HCT116 (cell line): ENCODE data around the gene FAM13A. TPM values are rescaled to one million over a fixed set of nuclear protein-coding genes. Genes with fewer than 3 reads are reported as not detected.

Experiments
- ATAC-seq: fragments of 200-7000 bp; cut with Tn5 transposase; 2 replicates; pipeline ENCODE4 v1.9.1; 2020; ENCODE audit warnings: mild to moderate bottlenecking, moderate library complexity
- BruUV-seq: library from RNA; stranded (reverse); fragments of 400-500 nt; replicated peaks from 2 replicates; lab custom pipeline; 2021; lab: Mats Ljungman, UMichigan
- CTCF ChIA-PET: fragments of 300-600 bp; sonication (Branson Sonifier 250); formaldehyde crosslinking; loops from one replicate; lab custom pipeline; 2021; ENCODE audit warnings: antibody characterized with exemption; lab: Charles Lee
- POLR2A ChIA-PET: fragments of 300-600, 350-600 bp; sonication (Branson Sonifier 250); formaldehyde crosslinking; loops from one replicate; lab custom pipeline; 2021; ENCODE audit warnings: antibody characterized with exemption; lab: Charles Lee
- RAD21 ChIA-PET, 2 experiments: fragments of 300-600 bp; sonication (Branson Sonifier 250); formaldehyde crosslinking; loops; one replicate each; lab custom pipeline; 2023; ENCODE audit warnings: low total read pairs in 2 of 2; ENCODE audit not compliant: uncharacterized antibody in 2 of 2, unreplicated experiment in 2 of 2, low non-redundant PET in 1 of 2; lab: Charles Lee
- DNase-seq: peaks from one replicate; pipeline ENCODE4 v3.0.0-alpha.2; 2010; ENCODE audit warnings: low read depth, low spot score
- H2AFZ ChIP-seq: fragments of 200-600 bp; shearing (Covaris generic), sonication (generic); 2 replicates; pipeline ENCODE4 v1.6.1; 2017; ENCODE audit warnings: low read depth, mixed run types, mixed read lengths, antibody characterized with exemption, low read length; ENCODE audit not compliant: poor library complexity, severe bottlenecking
- H3K27ac ChIP-seq: 2 replicates; pipeline ENCODE4 v1.5.1; 2012; ENCODE audit warnings: low read depth, low read length
- H3K27me3 ChIP-seq: fragments of 200-600 bp; sonication (generic); 2 replicates; pipeline ENCODE4 v1.6.1; 2016; ENCODE audit warnings: mixed run types, low read length, mixed read lengths; ENCODE audit not compliant: insufficient read depth
- H3K36me3 ChIP-seq, 2 experiments: fragments of 200-500 bp in 1 of 2; fragments of 200-600 bp in 1 of 2; sonication (Bioruptor generic) in 1 of 2; sonication (generic) in 1 of 2; 2 replicates each; pipeline versions ENCODE4 v1.5.1 to v1.6.1; 2014 to 2016; ENCODE audit warnings: low read length in 2 of 2, inconsistent platforms in 1 of 2, mixed read lengths in 1 of 2, mixed run types in 1 of 2; ENCODE audit not compliant: insufficient read depth in 2 of 2, control insufficient read depth in 1 of 2
- H3K4me1 ChIP-seq, 2 experiments: fragments of 200-600 bp in 1 of 2; sonication (generic) in 1 of 2; 2 replicates each; pipeline versions ENCODE4 v1.5.1 to v1.6.1; 2012 to 2017; ENCODE audit warnings: low read length in 2 of 2, inconsistent platforms in 1 of 2, mild to moderate bottlenecking in 1 of 2, mixed read lengths in 1 of 2, mixed run types in 1 of 2, moderate library complexity in 1 of 2; ENCODE audit not compliant: insufficient read depth in 2 of 2, control insufficient read depth in 1 of 2
- H3K4me2 ChIP-seq: fragments of 200-600 bp; sonication (generic); 2 replicates; pipeline ENCODE4 v1.6.1; 2017; ENCODE audit warnings: mixed run types, low read length, mixed read lengths
- H3K4me3 ChIP-seq, 2 experiments: fragments of 200-600 bp in 1 of 2; sonication (generic) in 1 of 2; replicated peaks in 1 of 2; 2 replicates each; pipeline ENCODE4 v1.5.1; 2011 to 2016; ENCODE audit warnings: low read length in 2 of 2, control low read depth in 1 of 2, low read depth in 1 of 2, mild to moderate bottlenecking in 1 of 2, mixed read lengths in 1 of 2, mixed run types in 1 of 2
- H3K79me2 ChIP-seq: fragments of 200-600 bp; sonication (generic); 2 replicates; pipeline ENCODE4 v1.6.1; 2017; ENCODE audit warnings: mild to moderate bottlenecking, mixed run types, low read length, moderate library complexity, mixed read lengths; ENCODE audit not compliant: insufficient read depth
- H3K9ac ChIP-seq: fragments of 200-600 bp; sonication (generic); 2 replicates; pipeline ENCODE4 v1.6.1; 2016; ENCODE audit warnings: low read length, mixed read lengths
- H3K9me2 ChIP-seq: fragments of 200-600 bp; sonication (generic), shearing (Covaris generic); 2 replicates; pipeline ENCODE4 v1.6.1; 2017; ENCODE audit warnings: mixed run types, mild to moderate bottlenecking, moderate library complexity; ENCODE audit not compliant: insufficient read depth
- H3K9me3 ChIP-seq, 2 experiments: fragments of 200-500 bp in 1 of 2; fragments of 200-600 bp in 1 of 2; sonication (Bioruptor generic) in 1 of 2; sonication (generic) in 1 of 2; 2 replicates each; pipeline ENCODE4 v1.6.1; 2014 to 2017; ENCODE audit warnings: low read length in 2 of 2, mixed read lengths in 2 of 2, inconsistent platforms in 1 of 2, low read depth in 1 of 2, mild to moderate bottlenecking in 1 of 2, mixed run types in 1 of 2, moderate library complexity in 1 of 2; ENCODE audit not compliant: control insufficient read depth in 1 of 2, insufficient read depth in 1 of 2
- H4K20me1 ChIP-seq: fragments of 200-600 bp; sonication (generic), shearing (Covaris generic); 2 replicates; pipeline ENCODE4 v1.6.1; 2017; ENCODE audit warnings: mixed run types, mild to moderate bottlenecking, moderate library complexity; ENCODE audit not compliant: insufficient read depth
- CEBPB ChIP-seq: IDR thresholded peaks from 2 replicates; pipeline ENCODE4 v1.6.1; 2012; ENCODE audit warnings: low read depth
- ELF1 ChIP-seq: IDR thresholded peaks from 2 replicates; pipeline ENCODE4 v1.6.1; 2012; ENCODE audit warnings: low read depth, borderline replicate concordance
- EZH2phosphoT487 ChIP-seq: fragments of 200-600 bp; IDR thresholded peaks from 2 replicates; pipeline ENCODE4 v1.6.1; 2018; ENCODE audit warnings: antibody characterized with exemption, borderline replicate concordance
- FOSL1 ChIP-seq: IDR thresholded peaks from 2 replicates; pipeline ENCODE4 v1.6.1; 2012; ENCODE audit warnings: low read depth
- JUND ChIP-seq: IDR thresholded peaks from 2 replicates; pipeline ENCODE4 v1.6.1; 2012
- MAX ChIP-seq: IDR thresholded peaks from 2 replicates; pipeline ENCODE4 v1.6.1; 2012
- POLR2A ChIP-seq: IDR thresholded peaks from 2 replicates; pipeline ENCODE4 v1.7.0; 2011; ENCODE audit warnings: borderline replicate concordance; ENCODE audit not compliant: insufficient read depth, insufficient read length; ENCODE audit errors: extremely low read depth
- POLR2AphosphoS5 ChIP-seq: IDR thresholded peaks from 2 replicates; pipeline ENCODE4 v1.6.1; 2011; ENCODE audit warnings: mild to moderate bottlenecking, low read depth, low read length, moderate library complexity
- RAD21 ChIP-seq: IDR thresholded peaks from 2 replicates; pipeline ENCODE4 v1.6.1; 2012; ENCODE audit warnings: low read depth, mild to moderate bottlenecking
- SIN3A ChIP-seq: IDR thresholded peaks from 2 replicates; pipeline ENCODE4 v1.6.1; 2012; ENCODE audit warnings: low read depth
- ZFX ChIP-seq: fragments of 450-650 bp; IDR thresholded peaks from 2 replicates; pipeline ENCODE4 v1.6.1; 2017
- ZNF274 ChIP-seq: fragments of 200-500 bp; sonication (Bioruptor generic); IDR thresholded peaks from 2 replicates; pipeline ENCODE4 v1.6.1; 2014; ENCODE audit warnings: mild to moderate bottlenecking, low read depth, low read length, inconsistent platforms
- intact Hi-C: fragments of 100-400 bp; cut with micrococcal nuclease; formaldehyde crosslinking; loops from 2 replicates; pipeline ENCODE4 v1.10.0; 2022
- total RNA-seq: library from RNA; stranded (reverse); gene quantifications from one replicate; pipeline ENCODE4 v1.2.1, GENCODE V29; 2021; ENCODE audit not compliant: unreplicated experiment

Gene FAM13A
- total RNA-seq, 1 experiment from 2014 or later: 17.2 TPM

- TF ChIP-seq POLR2A (no peak), CEBPB (no peak), FOSL1 (no peak), JUND (no peak), MAX (no peak), ELF1 (no peak), RAD21 (no peak), SIN3A (no peak)
These were observed 67.0 kb downstream of the FAM13A start (continued) for GRCh38 chr4:88989990-88990389.

- Histone ChIP-seq H3K4me3 (no peak overlapping the region), H3K27ac (no peak overlapping the region), H3K27me3 (no peaks in the 10 kb centered on the region), H3K9ac (no peak overlapping the region), H3K9me2 (no peaks in the 10 kb centered on the region), H2AFZ (no peak overlapping the region), H3K79me2 (no peaks in the 10 kb centered on the region), H4K20me1 (no peaks in the 10 kb centered on the region), H3K4me1 (no peaks in the 10 kb centered on the region), H3K36me3 (no peaks in the 10 kb centered on the region), H3K4me2 (no peak overlapping the region), H3K9me3 (no peaks in the 10 kb centered on the region)
- RAD21 ChIA-PET: no interaction called here
- no peak for ATAC-seq
- TF ChIP-seq POLR2AphosphoS5: no peak
- POLR2A ChIA-PET: no interaction called here
- no TSS peak for BruUV-seq
- CTCF ChIA-PET: no interaction called here
- DNase-seq: no peak
- intact Hi-C loops: no loop called here
These were observed 71.8 kb downstream of the FAM13A start for GRCh38 chr4:88985088-88985773.

GRCh38 chr4:88982757-88983156, 74.2 kb downstream of the FAM13A start:
- CTCF ChIA-PET: no interaction called here
- no peak overlapping the region for H3K4me2 ChIP-seq
- intact Hi-C loops: no loop called here
- no peaks in the 10 kb centered on the region for H3K9me3 ChIP-seq
- no peak for DNase-seq
- H3K4me1 ChIP-seq: no peaks in the 10 kb centered on the region
- TF ChIP-seq MAX (no peak), JUND (no peak), ZNF274 (no peak), ZFX (no peak), EZH2phosphoT487 (no peak)
- TF ChIP-seq, all 23 proteins: peak for 0
- Histone ChIP-seq H3K27ac (no peak overlapping the region), H3K9me2 (no peaks in the 10 kb centered on the region), H3K9ac (no peak overlapping the region), H3K36me3 (no peaks in the 10 kb centered on the region), H3K27me3 (no peaks in the 10 kb centered on the region), H4K20me1 (no peaks in the 10 kb centered on the region), H3K4me3 (no peak overlapping the region), H2AFZ (no peak overlapping the region), H3K79me2 (no peaks in the 10 kb centered on the region)
- BruUV-seq: no TSS peak
- POLR2A ChIA-PET: no interaction called here
- RAD21 ChIA-PET: no interaction called here
- ATAC-seq: no peak
